Measurements from ENCODE around the gene INHBC.
"Not testable (repeated sequence)": the region's sequence is repeated elsewhere in the genome, so short reads cannot be mapped to it uniquely, and the experiment has no call there.

Gene INHBC

GRCh38 chr12:57434517-57435223, at the start of gene INHBC:
TSS of gene INHBC (plus strand) at chr12:57434784. CDS start at chr12:57434887, 103 bp downstream.
- Mint-ChIP-seq H3K27me3 (no peaks in the 10 kb centered on the region), H3K4me1 (ENCODE audit: low read depth) (peaks cover 20% of the 10 kb centered on the region), H3K4me3 (peak within 1 kb of the TSS; percentile 17), H3K36me3 (no peaks in the 10 kb centered on the region), H3K27ac (no peak within 1 kb of the TSS), H3K9me3 (ENCODE audit: low read depth) (no peaks in the 10 kb centered on the region)

DNA sequence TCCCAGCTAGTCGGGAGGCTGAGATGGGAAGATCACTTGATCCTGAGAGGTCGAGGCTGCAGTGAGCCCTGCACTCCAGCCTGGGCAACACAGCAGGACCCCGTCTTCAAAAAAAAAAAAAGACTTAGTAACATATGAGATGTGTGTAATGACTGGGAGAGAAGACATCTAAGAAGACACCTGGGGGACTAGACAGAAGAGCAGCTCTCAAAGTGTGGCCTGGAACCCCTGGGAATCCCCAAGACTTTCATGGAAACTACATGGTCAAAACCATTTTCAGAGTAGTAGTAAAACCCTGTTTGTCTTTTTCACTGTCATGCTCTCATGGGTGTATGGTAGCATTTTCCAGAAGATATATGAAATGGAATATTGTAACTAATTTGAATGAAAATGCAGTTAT, 49.0 kb upstream of the INHBC start:
- peaks cover 8% of the 10 kb centered on the region for H3K36me3 Mint-ChIP-seq

GRCh38 chr12:57386187-57386720, 48.3 kb upstream of the INHBC start:
- peaks cover 6% of the 10 kb centered on the region for H3K36me3 Mint-ChIP-seq
- peaks cover 3% of the 10 kb centered on the region for H3K4me1 Mint-ChIP-seq (ENCODE audit: low read depth)

More for the DNA sequence above, 49.0 kb upstream of the INHBC start:
- Mint-ChIP-seq H3K27ac (no peak overlapping the region), H3K27me3 (no peaks in the 10 kb centered on the region), H3K4me1 (ENCODE audit: low read depth) (peaks cover 3% of the 10 kb centered on the region), H3K4me3 (no peak overlapping the region), H3K9me3 (ENCODE audit: low read depth) (no peaks in the 10 kb centered on the region)

DNA sequence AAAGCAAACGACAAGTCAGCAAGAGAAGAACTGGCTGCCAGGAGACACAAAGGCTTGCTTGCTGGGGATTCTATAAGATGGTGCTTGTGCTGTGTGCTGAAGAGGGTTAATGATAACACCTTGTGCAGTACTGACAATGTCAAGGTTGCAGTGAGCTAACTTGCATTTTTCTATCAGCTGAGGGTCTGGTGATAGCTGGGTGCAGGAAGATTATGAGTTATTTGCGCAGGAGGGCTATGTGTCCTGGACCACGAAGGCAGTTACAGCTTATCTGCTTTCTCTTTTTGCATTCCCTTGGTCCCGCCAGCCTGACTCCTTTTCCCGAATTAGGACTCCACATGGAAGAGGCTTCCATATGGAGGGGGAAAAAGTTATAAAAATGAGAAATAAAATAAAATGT, 46.2 kb upstream of the INHBC start:
- Mint-ChIP-seq H3K36me3 (peaks cover 6% of the 10 kb centered on the region), H3K27me3 (no peaks in the 10 kb centered on the region), H3K4me1 (ENCODE audit: low read depth) (peaks cover 2% of the 10 kb centered on the region), H3K4me3 (no peak overlapping the region), H3K27ac (no peak overlapping the region), H3K9me3 (ENCODE audit: low read depth) (no peaks in the 10 kb centered on the region)

More at GRCh38 chr12:57386187-57386720, 48.3 kb upstream of the INHBC start:
- Mint-ChIP-seq H3K27ac (no peak overlapping the region), H3K9me3 (ENCODE audit: low read depth) (no peaks in the 10 kb centered on the region), H3K27me3 (no peaks in the 10 kb centered on the region), H3K4me3 (no peak overlapping the region)

DNA sequence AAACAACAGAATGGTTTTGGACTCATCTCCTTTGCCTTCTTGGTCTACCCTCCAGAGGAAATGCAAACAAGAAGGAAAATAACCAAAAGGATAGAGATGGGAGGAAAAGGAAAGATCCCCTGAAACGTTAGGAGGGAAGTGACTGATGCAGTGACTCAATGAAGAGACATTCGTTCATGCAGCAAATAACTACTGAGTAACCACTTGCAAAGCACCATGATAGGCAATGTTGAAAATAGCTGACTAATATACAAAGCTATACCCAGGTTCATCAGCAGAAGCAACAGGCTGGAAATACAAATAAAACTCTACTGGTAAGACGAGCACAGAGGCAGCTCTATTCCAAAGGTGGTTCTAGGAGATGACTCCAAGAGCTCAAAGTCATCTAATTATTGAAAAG, 45.6 kb upstream of the INHBC start:
- no peak overlapping the region for H3K4me3 Mint-ChIP-seq
- no peaks in the 10 kb centered on the region for H3K27me3 Mint-ChIP-seq
- no peak overlapping the region for H3K27ac Mint-ChIP-seq
- H3K36me3 Mint-ChIP-seq, result peaks cover 6% of the 10 kb centered on the region
- no peaks in the 10 kb centered on the region for H3K9me3 Mint-ChIP-seq (ENCODE audit: low read depth)
- H3K4me1 Mint-ChIP-seq (ENCODE audit: low read depth), result peaks cover 2% of the 10 kb centered on the region

- Mint-ChIP-seq H3K4me3 (no peak overlapping the region), H3K9me3 (ENCODE audit: low read depth) (no peaks in the 10 kb centered on the region), H3K27me3 (no peaks in the 10 kb centered on the region), H3K27ac (no peak overlapping the region), H3K36me3 (peaks cover 6% of the 10 kb centered on the region), H3K4me1 (ENCODE audit: low read depth) (peaks cover 2% of the 10 kb centered on the region)
Observed at GRCh38 chr12:57390174-57390573, 44.4 kb upstream of the INHBC start.

DNA sequence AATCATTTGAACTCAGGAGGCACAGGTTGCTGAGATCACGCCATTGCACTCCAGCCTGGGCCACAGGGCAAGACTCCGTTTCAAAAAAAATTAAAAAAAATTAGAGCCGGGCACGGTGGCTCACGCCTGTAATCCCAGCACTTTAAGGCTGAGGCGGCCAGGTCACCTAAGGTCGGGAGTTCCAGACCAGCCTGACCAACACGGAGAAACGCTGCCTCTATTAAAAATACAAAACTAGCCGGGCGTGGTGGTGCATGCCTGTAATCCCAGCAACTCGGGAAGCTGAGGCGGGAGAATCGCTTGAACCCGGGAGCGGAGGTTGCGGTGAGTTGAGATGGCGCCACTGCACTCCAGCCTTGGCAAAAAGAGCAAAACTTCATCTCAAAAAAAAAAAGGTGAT, 39.5 kb upstream of the INHBC start:
- peaks cover 14% of the 10 kb centered on the region for H3K4me1 Mint-ChIP-seq (ENCODE audit: low read depth)
- no peaks in the 10 kb centered on the region for H3K36me3 Mint-ChIP-seq
- no peaks in the 10 kb centered on the region for H3K9me3 Mint-ChIP-seq (ENCODE audit: low read depth)
- H3K27me3 Mint-ChIP-seq, result no peaks in the 10 kb centered on the region
- no peak overlapping the region for H3K27ac Mint-ChIP-seq
- H3K4me3 Mint-ChIP-seq, result no peak overlapping the region

DNA sequence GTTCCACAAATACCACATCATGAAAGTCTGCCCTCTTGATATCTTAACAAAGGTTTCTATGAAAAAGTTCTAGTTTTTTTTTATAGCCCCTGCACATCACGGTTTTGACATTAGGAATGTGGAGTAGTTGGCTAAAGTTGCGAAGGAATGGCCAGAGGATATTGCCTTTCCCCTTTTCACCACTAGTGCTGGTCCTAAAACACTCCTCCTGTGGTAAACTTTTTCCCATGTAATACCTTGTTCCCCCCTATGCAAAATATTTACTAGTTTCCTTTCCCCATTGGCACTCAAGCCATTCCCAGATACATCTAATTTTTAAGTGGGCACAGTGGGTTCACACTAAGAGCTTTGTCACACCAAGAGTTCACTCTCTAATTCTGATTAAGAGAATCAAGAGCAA, 37.1 kb upstream of the INHBC start:
- H3K27me3 Mint-ChIP-seq, result no peaks in the 10 kb centered on the region

DNA sequence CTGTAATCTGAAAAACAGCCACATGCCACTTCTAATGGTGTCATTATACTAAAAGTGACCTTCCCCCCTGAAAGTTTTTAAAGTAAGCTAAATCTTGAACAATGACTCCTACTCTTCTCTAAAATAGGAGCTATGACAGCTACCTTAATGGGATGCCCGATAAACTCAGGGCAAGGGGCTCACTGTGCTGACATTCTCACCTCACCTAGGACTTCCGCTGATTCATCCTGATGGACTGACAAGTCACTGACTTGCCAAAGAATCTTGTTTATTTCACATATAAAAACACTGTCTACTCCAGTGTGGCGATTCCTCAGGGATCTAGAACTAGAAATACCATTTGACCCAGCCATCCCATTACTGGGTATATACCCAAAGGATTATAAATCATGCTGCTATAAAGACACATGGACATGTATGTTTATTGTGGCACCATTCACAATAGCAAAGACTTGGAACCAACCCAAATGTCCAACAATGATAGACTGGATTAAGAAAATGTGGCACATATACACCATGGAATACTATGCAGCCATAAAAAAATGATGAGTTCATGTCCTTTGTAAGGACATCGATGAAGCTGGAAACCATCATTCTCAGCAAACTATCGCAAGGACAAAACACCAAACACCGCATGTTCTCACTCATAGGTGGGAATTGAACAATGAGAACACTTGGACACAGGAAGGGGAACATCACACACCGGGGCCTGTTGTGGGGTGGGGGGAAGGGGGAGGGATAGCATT, 34.7 kb upstream of the INHBC start:
- H3K4me3 Mint-ChIP-seq; H3K27me3 Mint-ChIP-seq; H3K9me3 Mint-ChIP-seq (ENCODE audit: low read depth); H3K36me3 Mint-ChIP-seq: not testable (repeated sequence)
- H3K27ac Mint-ChIP-seq, result peak overlapping the region; percentile 62
- H3K4me1 Mint-ChIP-seq (ENCODE audit: low read depth), result peaks cover 22% of the 10 kb centered on the region

More for the DNA sequence above, 37.1 kb upstream of the INHBC start:
- Mint-ChIP-seq H3K27ac (no peak overlapping the region), H3K4me1 (ENCODE audit: low read depth) (peaks cover 18% of the 10 kb centered on the region), H3K4me3 (no peak overlapping the region), H3K9me3 (ENCODE audit: low read depth) (no peaks in the 10 kb centered on the region), H3K36me3 (no peaks in the 10 kb centered on the region)

DNA sequence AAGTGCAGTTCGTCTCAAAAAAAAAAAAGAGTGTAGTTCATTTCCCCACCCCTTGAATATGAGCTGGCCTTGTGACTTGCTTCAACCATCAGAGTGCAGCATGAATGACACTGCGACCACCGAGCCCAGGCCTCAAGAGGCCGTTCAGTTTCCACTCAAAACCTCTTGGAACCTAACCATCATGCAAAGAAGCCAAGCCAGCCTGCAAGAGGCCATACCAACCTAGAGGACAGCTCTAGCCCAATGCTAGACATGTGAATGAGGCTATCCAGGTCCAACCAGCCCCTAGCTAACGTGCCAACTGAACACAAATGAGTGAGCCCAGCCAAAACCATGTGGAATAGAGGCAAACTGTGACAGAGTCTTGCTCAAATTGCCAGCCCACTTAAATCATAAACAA, 33.4 kb upstream of the INHBC start:
- Mint-ChIP-seq H3K9me3 (ENCODE audit: low read depth) (no peaks in the 10 kb centered on the region), H3K27ac (no peak overlapping the region), H3K4me3 (no peak overlapping the region), H3K27me3 (no peaks in the 10 kb centered on the region), H3K4me1 (ENCODE audit: low read depth) (peaks cover 29% of the 10 kb centered on the region), H3K36me3 (no peaks in the 10 kb centered on the region)

- H3K4me1 Mint-ChIP-seq (ENCODE audit: low read depth), result peaks cover 34% of the 10 kb centered on the region
- not testable (repeated sequence) for H3K36me3 Mint-ChIP-seq; H3K4me3 Mint-ChIP-seq; H3K27me3 Mint-ChIP-seq; H3K9me3 Mint-ChIP-seq (ENCODE audit: low read depth); H3K27ac Mint-ChIP-seq
Observed at GRCh38 chr12:57402156-57402555, 32.4 kb upstream of the INHBC start.

DNA sequence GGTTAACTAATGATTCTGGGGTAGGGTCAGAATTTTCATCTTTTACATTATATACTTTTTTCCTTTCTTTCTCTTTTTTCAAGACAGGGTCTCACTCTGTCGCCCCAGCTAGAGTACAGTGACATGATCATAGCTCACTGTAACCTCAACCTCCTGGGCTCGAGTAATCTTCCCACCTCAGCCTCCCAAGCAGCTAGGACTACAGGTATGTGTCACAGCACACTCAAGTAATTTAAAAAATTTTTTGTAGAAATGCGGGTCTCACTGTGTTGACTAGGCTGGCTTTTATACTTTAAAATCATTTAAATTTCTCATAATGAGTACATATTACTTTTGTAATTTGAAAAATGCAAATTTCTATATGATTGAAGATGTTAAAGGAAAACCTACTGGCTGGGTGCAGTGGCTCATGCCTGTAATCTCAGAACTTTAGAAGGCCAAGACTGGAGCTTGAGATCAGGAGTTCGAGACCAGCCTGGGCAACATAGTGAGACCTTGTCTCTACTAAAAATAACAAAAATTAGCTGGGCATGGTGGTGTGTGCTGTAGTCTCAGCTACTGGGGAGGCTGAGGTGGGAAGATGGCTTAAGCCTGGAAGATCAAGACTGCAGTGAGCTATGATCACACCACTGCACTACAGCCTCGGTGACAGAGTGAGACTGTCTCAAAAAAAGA, 29.5 kb upstream of the INHBC start:
- Mint-ChIP-seq H3K4me1 (ENCODE audit: low read depth) (peaks cover 27% of the 10 kb centered on the region), H3K9me3 (ENCODE audit: low read depth) (no peaks in the 10 kb centered on the region), H3K27ac (no peak overlapping the region), H3K27me3 (no peaks in the 10 kb centered on the region), H3K36me3 (peaks cover 2% of the 10 kb centered on the region), H3K4me3 (no peak overlapping the region)

DNA sequence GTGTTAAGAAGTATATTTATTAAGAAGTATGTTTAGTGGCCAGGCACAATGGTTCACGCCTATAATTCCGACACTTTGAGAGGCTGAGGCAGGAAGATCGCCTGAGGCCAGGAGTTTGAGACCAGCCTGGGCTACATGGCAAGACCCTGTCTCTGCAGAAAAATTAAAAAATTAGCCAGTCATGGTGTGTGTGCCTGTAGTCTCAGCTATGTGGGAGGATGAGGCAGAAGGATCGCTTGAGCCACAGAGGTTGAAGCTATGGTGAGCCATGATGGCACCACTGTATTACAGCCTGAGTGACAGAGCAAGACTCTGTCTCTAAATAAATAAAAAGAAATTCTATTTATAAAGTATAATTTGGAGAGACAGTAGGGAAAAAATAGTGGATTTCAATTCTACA, 24.1 kb upstream of the INHBC start:
- Mint-ChIP-seq H3K4me3 (no peak overlapping the region), H3K36me3 (peaks cover 2% of the 10 kb centered on the region), H3K27me3 (no peaks in the 10 kb centered on the region), H3K4me1 (ENCODE audit: low read depth) (peaks cover 33% of the 10 kb centered on the region), H3K27ac (no peak overlapping the region), H3K9me3 (ENCODE audit: low read depth) (no peaks in the 10 kb centered on the region)

DNA sequence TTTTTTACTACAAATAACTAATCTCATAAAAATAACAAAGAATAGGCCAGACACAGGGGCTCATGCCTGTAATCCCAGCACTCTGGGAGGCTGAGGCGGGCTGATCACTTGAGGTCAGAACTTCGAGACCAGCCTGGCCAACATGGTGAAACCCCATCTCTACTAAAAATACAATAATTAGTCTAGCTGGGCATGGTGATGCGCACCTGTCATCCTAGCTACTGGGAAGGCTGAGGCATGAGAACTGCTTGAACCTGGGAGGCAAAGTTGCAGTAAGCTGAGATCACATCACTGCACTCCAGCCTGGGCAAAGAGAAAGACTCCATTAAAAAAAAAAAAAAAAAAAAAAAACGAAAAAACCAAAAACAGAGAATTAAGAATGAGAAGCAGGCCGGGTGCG, 20.4 kb upstream of the INHBC start:
- H3K9me3 Mint-ChIP-seq (ENCODE audit: low read depth); H3K27me3 Mint-ChIP-seq; H3K4me3 Mint-ChIP-seq; H3K27ac Mint-ChIP-seq; H3K36me3 Mint-ChIP-seq: not testable (repeated sequence)
- H3K4me1 Mint-ChIP-seq (ENCODE audit: low read depth), result peaks cover 46% of the 10 kb centered on the region

GRCh38 chr12:57415088-57415487, 19.5 kb upstream of the INHBC start:
- Mint-ChIP-seq H3K9me3 (ENCODE audit: low read depth) (no peaks in the 10 kb centered on the region), H3K27me3 (no peaks in the 10 kb centered on the region), H3K4me3 (no peak overlapping the region), H3K4me1 (ENCODE audit: low read depth) (peaks cover 48% of the 10 kb centered on the region), H3K36me3 (no peaks in the 10 kb centered on the region), H3K27ac (no peak overlapping the region)
